Choroid plexus epithelial cell (primary cell): Measurements from ENCODE around the gene GBF1.

Source experiments
- DNase-seq: peaks from one replicate; pipeline ENCODE4 v3.0.0-alpha.2; 2010; ENCODE audit warnings: low read depth
- H3K4me3 ChIP-seq: 2 replicates; pipeline ENCODE4 v1.5.1; 2011; ENCODE audit warnings: low read depth, mild to moderate bottlenecking, control low read depth, low read length, moderate library complexity
- CTCF ChIP-seq: conservative IDR thresholded peaks from 2 replicates; pipeline ENCODE4 v1.5.1; 2011; ENCODE audit warnings: low read depth, mild to moderate bottlenecking, control low read depth, inconsistent platforms, low read length, moderate library complexity

Gene GBF1

GRCh38 chr10:102342458-102342857 is 97.1 kb downstream of the GBF1 start:
- H3K4me3 ChIP-seq, result no peak overlapping the region
- DNase-seq, result no peak
- TF ChIP-seq CTCF, result no peak

- no peak for TF ChIP-seq CTCF
- peak; percentile 81 for DNase-seq
Observed at GRCh38 chr10:102342958-102343357, 97.6 kb downstream of the GBF1 start.

GRCh38 chr10:102344067-102344466 is 98.7 kb downstream of the GBF1 start:
- no peak overlapping the region for H3K4me3 ChIP-seq
- no peak for TF ChIP-seq CTCF
- DNase-seq, result peak; percentile 41

More at GRCh38 chr10:102342958-102343357, 97.6 kb downstream of the GBF1 start:
- H3K4me3 ChIP-seq, result no peak overlapping the region

GRCh38 chr10:102347236-102347828 is 102.0 kb downstream of the GBF1 start:
- no peak overlapping the region for H3K4me3 ChIP-seq
- peak; percentile 82 for TF ChIP-seq CTCF
- peak; percentile 66 for DNase-seq

- H3K4me3 ChIP-seq, result no peak overlapping the region
- peak; percentile 71 for DNase-seq
- peak; percentile 93 for TF ChIP-seq CTCF
Observed at GRCh38 chr10:102352066-102352715, 106.9 kb downstream of the GBF1 start.

GRCh38 chr10:102354451-102354850 is 109.1 kb downstream of the GBF1 start:
- no peak overlapping the region for H3K4me3 ChIP-seq
- no peak for TF ChIP-seq CTCF
- no peak for DNase-seq

GRCh38 chr10:102358712-102359382 is 113.5 kb downstream of the GBF1 start:
- no peak for TF ChIP-seq CTCF
- DNase-seq, result no peak
- no peak overlapping the region for H3K4me3 ChIP-seq
